ENCODE data around the gene ADAM19.

Gene ADAM19, protein sequence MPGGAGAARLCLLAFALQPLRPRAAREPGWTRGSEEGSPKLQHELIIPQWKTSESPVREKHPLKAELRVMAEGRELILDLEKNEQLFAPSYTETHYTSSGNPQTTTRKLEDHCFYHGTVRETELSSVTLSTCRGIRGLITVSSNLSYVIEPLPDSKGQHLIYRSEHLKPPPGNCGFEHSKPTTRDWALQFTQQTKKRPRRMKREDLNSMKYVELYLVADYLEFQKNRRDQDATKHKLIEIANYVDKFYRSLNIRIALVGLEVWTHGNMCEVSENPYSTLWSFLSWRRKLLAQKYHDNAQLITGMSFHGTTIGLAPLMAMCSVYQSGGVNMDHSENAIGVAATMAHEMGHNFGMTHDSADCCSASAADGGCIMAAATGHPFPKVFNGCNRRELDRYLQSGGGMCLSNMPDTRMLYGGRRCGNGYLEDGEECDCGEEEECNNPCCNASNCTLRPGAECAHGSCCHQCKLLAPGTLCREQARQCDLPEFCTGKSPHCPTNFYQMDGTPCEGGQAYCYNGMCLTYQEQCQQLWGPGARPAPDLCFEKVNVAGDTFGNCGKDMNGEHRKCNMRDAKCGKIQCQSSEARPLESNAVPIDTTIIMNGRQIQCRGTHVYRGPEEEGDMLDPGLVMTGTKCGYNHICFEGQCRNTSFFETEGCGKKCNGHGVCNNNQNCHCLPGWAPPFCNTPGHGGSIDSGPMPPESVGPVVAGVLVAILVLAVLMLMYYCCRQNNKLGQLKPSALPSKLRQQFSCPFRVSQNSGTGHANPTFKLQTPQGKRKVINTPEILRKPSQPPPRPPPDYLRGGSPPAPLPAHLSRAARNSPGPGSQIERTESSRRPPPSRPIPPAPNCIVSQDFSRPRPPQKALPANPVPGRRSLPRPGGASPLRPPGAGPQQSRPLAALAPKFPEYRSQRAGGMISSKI

GRCh38 chr5:157575381-157576020 lies at the start of gene ADAM19:
TSS of gene ADAM19 (minus strand) at chr5:157575775. CDS start at chr5:157575696, 79 bp downstream.
- no peak for DNase-seq (ENCODE audit: low read depth)

GRCh38 chr5:157624144-157624543 lies 48.6 kb upstream of the ADAM19 start:
- DNase-seq (ENCODE audit: low read depth), result no peak

GRCh38 chr5:157620776-157621175 lies 45.2 kb upstream of the ADAM19 start:
- DNase-seq (ENCODE audit: low read depth), result no peak

GRCh38 chr5:157618191-157618765 lies 42.7 kb upstream of the ADAM19 start:
- no peak for DNase-seq (ENCODE audit: low read depth)

GRCh38 chr5:157616785-157617184 lies 41.2 kb upstream of the ADAM19 start:
- DNase-seq (ENCODE audit: low read depth), result no peak

- DNase-seq (ENCODE audit: low read depth), result no peak
Observed at GRCh38 chr5:157613385-157614245, 38.0 kb upstream of the ADAM19 start.

GRCh38 chr5:157612581-157612980 lies 37.0 kb upstream of the ADAM19 start:
- DNase-seq (ENCODE audit: low read depth), result no peak

GRCh38 chr5:157611571-157612476 lies 36.2 kb upstream of the ADAM19 start:
- no peak for DNase-seq (ENCODE audit: low read depth)

GRCh38 chr5:157610990-157611389 lies 35.4 kb upstream of the ADAM19 start:
- no peak for DNase-seq (ENCODE audit: low read depth)

- no peak for DNase-seq (ENCODE audit: low read depth)
Observed at GRCh38 chr5:157608972-157609565, 33.5 kb upstream of the ADAM19 start.

DNA sequence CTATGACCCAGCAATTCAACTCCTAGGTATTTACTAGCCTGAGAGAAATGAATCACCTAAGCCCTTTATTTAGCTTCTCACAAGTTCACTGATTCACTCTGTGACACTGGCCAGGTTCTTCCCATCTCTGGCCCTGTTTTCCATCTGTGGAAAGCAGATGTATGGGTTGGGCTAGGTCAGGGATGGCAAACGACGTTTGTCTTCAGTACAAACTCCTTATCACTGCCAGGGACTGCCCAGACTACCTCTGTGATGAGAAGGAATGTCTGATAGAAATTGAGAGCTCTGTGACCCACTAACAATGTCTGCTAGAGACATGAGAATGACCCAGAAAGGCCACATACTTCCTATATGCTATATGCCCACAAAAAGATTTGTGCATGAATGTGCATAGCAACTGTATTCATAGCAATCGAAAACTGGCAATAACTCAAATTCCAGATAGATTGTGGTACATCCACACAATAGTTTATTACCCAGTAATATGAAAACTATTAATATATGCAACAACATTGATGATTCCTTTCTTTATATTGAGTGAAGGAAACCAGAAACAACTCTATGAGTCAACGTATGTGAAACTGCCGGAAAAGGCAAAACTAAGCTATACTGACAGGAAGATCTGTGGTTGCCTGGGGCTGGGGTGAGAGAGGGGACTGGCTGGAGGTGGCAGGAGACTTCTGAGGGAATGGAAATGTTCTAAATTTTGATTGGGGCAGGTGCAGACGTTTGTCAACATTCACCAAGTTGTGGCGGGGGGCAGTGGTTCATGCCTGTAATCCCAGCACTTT lies 32.0 kb upstream of the ADAM19 start:
- peak; percentile 31 for DNase-seq (ENCODE audit: low read depth)

GRCh38 chr5:157606046-157606445 lies 30.5 kb upstream of the ADAM19 start:
- no peak for DNase-seq (ENCODE audit: low read depth)

DNA sequence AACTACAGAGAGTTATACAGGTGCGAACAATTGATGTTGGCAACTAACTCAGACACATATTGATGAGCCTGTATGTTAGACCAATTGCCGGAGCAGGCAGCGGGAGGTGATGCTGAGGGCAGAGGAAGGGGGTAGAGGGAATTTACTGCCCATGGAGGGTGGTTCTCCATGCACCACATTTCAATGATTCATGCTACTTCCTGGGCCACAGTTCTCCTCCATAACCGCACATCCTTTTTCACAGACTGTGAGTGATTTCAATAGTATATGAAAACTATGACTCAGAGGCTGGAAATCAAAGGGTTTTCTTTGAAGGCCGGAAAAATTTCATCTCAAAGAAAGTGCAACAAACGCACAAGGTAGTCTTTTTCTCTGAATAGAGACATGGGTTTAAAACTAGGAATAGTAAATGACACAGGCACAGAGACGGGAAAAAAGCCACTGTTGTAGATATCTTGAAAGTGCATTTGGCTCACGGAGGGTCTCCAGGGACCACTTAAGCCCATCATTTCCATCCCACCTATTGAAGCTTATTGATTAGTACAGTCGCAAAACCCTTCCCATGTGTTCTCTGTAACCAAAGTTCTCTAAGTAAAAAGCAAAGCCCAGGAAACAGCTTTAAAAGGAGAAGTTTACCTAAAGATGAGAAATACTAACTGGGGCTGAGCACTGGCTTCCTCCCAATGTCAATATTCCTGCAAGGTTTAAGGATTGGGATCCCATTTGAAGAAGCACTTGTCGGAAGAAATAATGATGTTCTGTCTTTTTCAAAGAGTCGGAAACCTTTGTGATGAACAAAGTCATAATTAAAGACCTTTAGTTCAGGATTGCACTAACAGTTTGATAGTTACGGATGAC lies 28.0 kb upstream of the ADAM19 start:
- DNase-seq (ENCODE audit: low read depth), result peak; percentile 51

DNA sequence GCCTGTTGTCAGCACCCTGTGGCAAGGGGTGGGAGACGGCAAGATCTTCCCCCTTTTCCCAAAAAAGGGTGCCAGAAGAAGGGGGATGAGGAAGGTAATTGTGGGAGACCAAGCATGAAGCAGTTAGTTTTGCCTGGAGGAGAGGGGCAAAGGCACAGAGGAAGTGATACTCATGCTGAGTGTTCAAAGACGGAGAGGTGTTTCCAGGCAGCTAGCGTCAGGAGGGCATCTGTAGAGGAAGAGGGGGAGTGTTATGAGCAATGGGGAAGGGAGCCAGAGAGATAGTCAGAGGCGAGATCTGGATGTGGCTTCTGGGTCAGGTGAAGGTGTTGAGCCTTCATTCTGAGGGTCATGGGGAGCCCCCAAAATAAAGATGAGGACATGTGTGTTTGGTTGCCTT lies 26.9 kb upstream of the ADAM19 start:
- no peak for DNase-seq (ENCODE audit: low read depth)

DNA sequence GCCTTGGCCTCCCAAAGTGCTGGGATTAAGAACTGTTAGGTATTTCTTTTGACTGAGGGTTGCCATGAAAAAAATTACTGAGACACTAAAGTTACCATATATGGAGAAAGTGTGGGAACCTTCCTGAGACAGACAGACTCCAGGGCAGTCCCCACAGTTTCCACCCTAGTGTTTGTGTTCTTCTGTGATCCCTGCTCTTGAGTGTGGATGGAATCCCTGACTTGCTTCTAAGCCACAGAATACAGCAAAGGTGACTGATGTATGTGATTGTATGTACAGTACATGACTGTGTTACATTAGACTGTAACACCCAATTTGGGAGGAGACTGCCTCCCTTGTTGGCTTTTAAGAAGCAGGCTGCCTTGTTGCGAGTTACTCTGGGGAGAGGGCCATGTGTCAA lies 24.7 kb upstream of the ADAM19 start:
- no peak for DNase-seq (ENCODE audit: low read depth)

DNA sequence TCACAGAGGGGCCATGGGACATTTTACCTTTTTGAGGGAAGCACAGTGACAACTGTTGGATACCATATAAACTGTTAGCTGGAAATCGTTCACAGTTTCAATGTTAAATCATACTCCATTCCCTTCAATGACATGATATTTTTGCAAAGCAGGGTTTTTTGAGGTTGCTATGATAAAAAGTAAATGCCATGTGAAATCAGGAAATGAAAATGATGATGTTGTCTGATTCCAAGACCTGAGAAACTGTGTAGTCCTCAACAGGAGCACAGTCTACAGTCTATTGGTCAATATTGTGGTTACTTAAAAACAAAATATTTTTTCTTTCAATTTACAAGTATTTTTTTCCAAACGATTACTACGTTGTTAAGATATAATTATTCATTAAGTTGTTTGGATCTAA lies 24.0 kb upstream of the ADAM19 start:
- DNase-seq (ENCODE audit: low read depth), result no peak

GRCh38 chr5:157598350-157598936 lies 22.9 kb upstream of the ADAM19 start:
- DNase-seq (ENCODE audit: low read depth), result no peak

GRCh38 chr5:157597277-157597676 lies 21.7 kb upstream of the ADAM19 start:
- no peak for DNase-seq (ENCODE audit: low read depth)

All from GM04503 (cell line).